Karpas-422 (cell line): Measurements from ENCODE around the gene ZCCHC7. TPM values are rescaled to one million over a fixed set of nuclear protein-coding genes. Genes with fewer than 3 reads are reported as not detected.
A peak's percentile ranks its signal among the peaks of the same experiment; 100 is the strongest.

Experiments used
- DNase-seq: peaks from one replicate; pipeline ENCODE4 v3.0.0-alpha.2; 2015
- H2AFZ ChIP-seq: fragments of 200-600 bp; sonication (generic); 2 replicates; pipeline ENCODE4 v1.6.1; 2014; ENCODE audit warnings: antibody characterized with exemption, low read length, mixed read lengths
- H3K27ac ChIP-seq: fragments of 200-600 bp; sonication (generic); 2 replicates; pipeline ENCODE4 v1.5.1; 2014; ENCODE audit warnings: mild to moderate bottlenecking, low read length, moderate library complexity
- H3K27me3 ChIP-seq: fragments of 200-600 bp; sonication (generic); 2 replicates; pipeline ENCODE4 v1.6.1; 2014; ENCODE audit warnings: low read length, mixed read lengths
- H3K36me3 ChIP-seq: fragments of 200-600 bp; sonication (generic); 2 replicates; pipeline ENCODE4 v1.6.1; 2014; ENCODE audit warnings: low read length, mixed read lengths; ENCODE audit not compliant: insufficient read depth
- H3K4me1 ChIP-seq: fragments of 200-600 bp; sonication (generic); 2 replicates; pipeline ENCODE4 v1.6.1; 2014; ENCODE audit warnings: mild to moderate bottlenecking, low read length, mixed read lengths
- H3K4me2 ChIP-seq: fragments of 200-600 bp; sonication (generic); 2 replicates; pipeline ENCODE4 v1.6.1; 2014; ENCODE audit warnings: low read length, low read depth, mild to moderate bottlenecking; ENCODE audit not compliant: poor library complexity, severe bottlenecking
- H3K4me3 ChIP-seq: fragments of 200-600 bp; sonication (generic); 2 replicates; pipeline ENCODE4 v1.5.1; 2014; ENCODE audit warnings: mild to moderate bottlenecking, antibody characterized with exemption, low read length, mixed read lengths
- H3K79me2 ChIP-seq: fragments of 200-600 bp; sonication (generic); 2 replicates; pipeline ENCODE4 v1.6.1; 2014; ENCODE audit warnings: mild to moderate bottlenecking, low read length, mixed read lengths
- H3K9ac ChIP-seq: fragments of 200-600 bp; sonication (generic); 2 replicates; pipeline ENCODE4 v1.6.0; 2014; ENCODE audit warnings: low read length
- H3K9me2 ChIP-seq: fragments of 200-600 bp; sonication (generic), shearing (Covaris generic); replicated peaks from 2 replicates; pipeline ENCODE4 v1.6.0; 2014; ENCODE audit warnings: mild to moderate bottlenecking, low read length, moderate library complexity; ENCODE audit not compliant: insufficient read depth
- H3K9me3 ChIP-seq: fragments of 300-700, 200-600 bp; sonication (generic); 2 replicates; pipeline ENCODE4 v1.6.1; 2014; ENCODE audit warnings: low read length, mixed read lengths
- H4K20me1 ChIP-seq: fragments of 200-600 bp; sonication (generic); 2 replicates; pipeline ENCODE4 v1.6.1; 2014; ENCODE audit warnings: mild to moderate bottlenecking, antibody characterized with exemption, low read length, low read depth; ENCODE audit not compliant: insufficient read depth
- total RNA-seq: library from RNA; depleted of rRNA; stranded (reverse); fragments of >200 nt; shearing (Covaris generic); gene quantifications from 2 replicates; pipeline ENCODE4 v1.2.3, GENCODE V29; 2014; ENCODE audit warnings: low replicate concordance

The ZCCHC7 gene
- total RNA-seq, 1 experiment from 2014 or later, result 85.1 TPM

DNA sequence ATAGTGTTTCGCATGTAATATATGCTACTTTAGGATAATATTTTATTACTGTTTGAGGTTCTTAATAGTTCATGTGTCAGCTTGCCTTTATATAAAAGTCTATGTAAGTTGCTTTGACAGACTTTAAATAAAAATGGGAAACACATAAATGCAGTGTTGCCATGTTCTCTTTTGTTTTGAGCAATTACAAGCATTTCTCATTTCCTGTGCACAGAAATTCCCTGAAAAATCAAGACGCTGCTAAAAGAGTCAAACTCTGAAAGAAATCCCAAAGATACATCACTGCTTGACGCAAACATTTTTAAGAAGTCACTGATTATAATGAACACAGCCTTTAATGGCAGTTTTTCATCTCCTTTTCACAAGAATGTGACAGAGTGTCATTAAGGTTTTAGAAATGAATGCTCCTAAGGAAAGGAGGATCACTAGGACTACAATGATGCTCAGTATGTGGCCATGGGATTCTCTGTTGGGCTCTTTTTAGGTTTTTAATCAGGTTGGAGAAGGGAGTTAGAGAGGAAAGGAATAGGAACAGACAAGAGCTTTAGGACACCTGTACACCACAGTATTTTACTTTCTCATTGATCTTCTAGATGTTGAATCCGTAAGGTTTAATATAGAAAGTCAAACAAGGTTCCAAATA, 29.4 kb downstream of the ZCCHC7 start:
- no peaks in the 10 kb centered on the region for H3K9me2 ChIP-seq
- no peaks in the 10 kb centered on the region for H4K20me1 ChIP-seq
- H3K27me3 ChIP-seq, result no peaks in the 10 kb centered on the region
- H3K79me2 ChIP-seq, result peaks cover 92% of the 10 kb centered on the region
- H3K9ac ChIP-seq, result no peak overlapping the region
- no peak overlapping the region for H3K4me2 ChIP-seq
- H3K4me1 ChIP-seq, result peaks cover 53% of the 10 kb centered on the region
- no peak for DNase-seq
- H3K27ac ChIP-seq, result peak overlapping the region; percentile 48
- H2AFZ ChIP-seq, result no peak overlapping the region
- H3K9me3 ChIP-seq, result no peaks in the 10 kb centered on the region
- no peak overlapping the region for H3K4me3 ChIP-seq
- H3K36me3 ChIP-seq, result peaks cover 63% of the 10 kb centered on the region

DNA sequence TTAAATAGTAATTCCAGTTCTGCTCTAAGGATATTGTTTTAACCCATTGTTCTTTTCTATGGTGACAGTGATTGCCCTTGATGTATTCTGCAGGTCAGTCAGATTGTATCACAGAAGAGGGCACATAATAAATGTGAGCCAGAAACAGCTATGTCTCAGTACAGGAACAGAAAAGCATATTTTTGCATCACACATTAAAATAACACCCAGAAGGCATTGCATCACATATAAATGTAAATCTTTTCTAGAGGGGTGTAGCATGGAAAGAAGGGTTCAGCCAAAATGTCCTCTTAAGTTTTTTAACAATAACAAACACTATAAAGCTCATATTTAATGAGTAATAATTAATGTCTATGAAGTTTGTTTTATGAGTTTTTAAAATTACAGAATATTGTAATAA, 30.0 kb downstream of the ZCCHC7 start:
- DNase-seq, result peak; percentile 60
- Histone ChIP-seq H3K36me3 (peaks cover 63% of the 10 kb centered on the region), H3K4me2 (no peak overlapping the region), H3K4me1 (peaks cover 47% of the 10 kb centered on the region), H3K27ac (peak overlapping the region; percentile 48), H4K20me1 (no peaks in the 10 kb centered on the region), H3K79me2 (peaks cover 90% of the 10 kb centered on the region), H2AFZ (no peak overlapping the region), H3K9me3 (no peaks in the 10 kb centered on the region), H3K9ac (no peak overlapping the region), H3K27me3 (no peaks in the 10 kb centered on the region), H3K4me3 (no peak overlapping the region), H3K9me2 (no peaks in the 10 kb centered on the region)

GRCh38 chr9:37151812-37152211, 31.4 kb downstream of the ZCCHC7 start:
- Histone ChIP-seq H3K9me3 (no peaks in the 10 kb centered on the region), H2AFZ (no peak overlapping the region), H3K27ac (0 out of 2 replicates have a peak overlapping the region, but pooled peaks have one; percentile 20), H3K4me3 (no peak overlapping the region), H3K9me2 (no peaks in the 10 kb centered on the region), H3K9ac (no peak overlapping the region), H4K20me1 (no peaks in the 10 kb centered on the region), H3K27me3 (no peaks in the 10 kb centered on the region), H3K79me2 (peaks cover 90% of the 10 kb centered on the region), H3K4me1 (peaks cover 46% of the 10 kb centered on the region), H3K36me3 (peaks cover 76% of the 10 kb centered on the region), H3K4me2 (no peak overlapping the region)
- no peak for DNase-seq

- Histone ChIP-seq H3K27me3 (no peaks in the 10 kb centered on the region), H3K9ac (no peak overlapping the region), H3K4me1 (peaks cover 46% of the 10 kb centered on the region), H4K20me1 (no peaks in the 10 kb centered on the region), H3K9me2 (no peaks in the 10 kb centered on the region), H3K4me2 (no peak overlapping the region), H3K27ac (no peak overlapping the region), H3K79me2 (peaks cover 90% of the 10 kb centered on the region), H3K9me3 (no peaks in the 10 kb centered on the region), H2AFZ (no peak overlapping the region), H3K4me3 (no peak overlapping the region), H3K36me3 (peaks cover 78% of the 10 kb centered on the region)
- DNase-seq, result no peak
These were observed 32.0 kb downstream of the ZCCHC7 start for GRCh38 chr9:37152365-37152764.

- H3K79me2 ChIP-seq, result peaks cover 85% of the 10 kb centered on the region
- H3K27ac ChIP-seq, result no peak overlapping the region
- H3K36me3 ChIP-seq, result peaks cover 72% of the 10 kb centered on the region
- no peaks in the 10 kb centered on the region for H3K9me2 ChIP-seq
- H3K9ac ChIP-seq, result no peak overlapping the region
- no peaks in the 10 kb centered on the region for H4K20me1 ChIP-seq
- no peaks in the 10 kb centered on the region for H3K27me3 ChIP-seq
- no peak for DNase-seq
- no peak overlapping the region for H3K4me3 ChIP-seq
- H2AFZ ChIP-seq, result no peak overlapping the region
- peaks cover 36% of the 10 kb centered on the region for H3K4me1 ChIP-seq
- no peaks in the 10 kb centered on the region for H3K9me3 ChIP-seq
- no peak overlapping the region for H3K4me2 ChIP-seq
These were observed 35.2 kb downstream of the ZCCHC7 start for GRCh38 chr9:37155601-37156000.

DNA sequence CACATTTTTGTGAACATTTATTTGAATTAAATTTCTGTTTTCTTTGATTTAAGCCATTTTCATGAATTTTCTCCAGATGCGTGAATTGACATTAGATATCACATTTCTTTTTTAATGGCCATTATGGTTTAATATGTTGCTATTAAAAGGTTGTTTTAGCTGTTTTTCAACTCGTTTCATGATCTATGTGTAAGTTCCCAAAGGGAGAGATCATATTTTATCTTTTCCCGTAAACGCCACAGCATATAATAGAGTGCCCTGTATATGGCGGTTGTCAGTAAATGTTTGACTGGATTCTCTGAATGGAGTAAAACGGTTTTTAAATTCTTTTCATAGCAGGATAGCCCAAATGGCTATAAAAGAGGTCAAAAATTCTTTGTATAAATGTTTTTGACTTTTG, 35.8 kb downstream of the ZCCHC7 start:
- no peak overlapping the region for H2AFZ ChIP-seq
- peaks cover 85% of the 10 kb centered on the region for H3K79me2 ChIP-seq

DNA sequence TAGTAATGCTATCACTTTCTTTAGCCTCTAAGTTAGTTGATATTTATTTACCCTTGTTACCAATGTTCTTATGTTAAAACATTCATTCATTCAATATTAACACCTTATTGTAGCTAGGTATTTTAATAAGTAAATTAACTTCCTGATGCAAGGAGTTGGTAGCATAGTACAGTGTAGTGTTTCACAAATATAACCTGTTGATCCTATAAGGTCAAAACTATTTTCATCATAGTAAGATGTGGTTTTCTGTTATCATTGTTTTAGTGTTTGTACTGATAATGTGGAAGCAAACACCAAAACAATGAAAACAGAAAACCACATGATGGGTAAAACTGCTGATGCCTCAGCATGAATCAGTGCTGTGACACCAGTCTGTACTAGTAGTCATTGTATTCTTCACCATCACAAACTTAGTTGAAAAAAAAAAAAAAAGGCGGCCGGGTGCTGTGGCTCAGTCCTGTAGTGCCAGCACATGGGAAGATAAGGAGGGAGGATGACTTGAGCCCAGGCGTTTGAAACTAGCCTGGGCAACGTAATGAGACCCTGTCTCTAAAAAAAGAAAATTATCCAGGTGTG, 36.5 kb downstream of the ZCCHC7 start:
- Histone ChIP-seq H3K9me3 (no peaks in the 10 kb centered on the region), H3K27ac (peak overlapping the region; percentile 6; the same call in 1 of the 2 replicates), H3K9me2 (no peaks in the 10 kb centered on the region), H3K36me3 (peaks cover 74% of the 10 kb centered on the region), H3K4me1 (peaks cover 40% of the 10 kb centered on the region), H3K79me2 (peaks cover 83% of the 10 kb centered on the region), H2AFZ (no peak overlapping the region), H3K4me3 (no peak overlapping the region), H4K20me1 (no peaks in the 10 kb centered on the region), H3K9ac (no peak overlapping the region), H3K27me3 (no peaks in the 10 kb centered on the region), H3K4me2 (no peak overlapping the region)
- DNase-seq, result no peak

More for the DNA sequence above, 35.8 kb downstream of the ZCCHC7 start:
- Histone ChIP-seq H3K4me2 (no peak overlapping the region), H3K9ac (no peak overlapping the region), H3K36me3 (peaks cover 72% of the 10 kb centered on the region), H3K9me3 (no peaks in the 10 kb centered on the region), H3K27me3 (no peaks in the 10 kb centered on the region), H3K9me2 (no peaks in the 10 kb centered on the region), H4K20me1 (no peaks in the 10 kb centered on the region), H3K27ac (peak overlapping the region; percentile 6; the same call in 1 of the 2 replicates), H3K4me3 (no peak overlapping the region), H3K4me1 (peaks cover 36% of the 10 kb centered on the region)
- no peak for DNase-seq

DNA sequence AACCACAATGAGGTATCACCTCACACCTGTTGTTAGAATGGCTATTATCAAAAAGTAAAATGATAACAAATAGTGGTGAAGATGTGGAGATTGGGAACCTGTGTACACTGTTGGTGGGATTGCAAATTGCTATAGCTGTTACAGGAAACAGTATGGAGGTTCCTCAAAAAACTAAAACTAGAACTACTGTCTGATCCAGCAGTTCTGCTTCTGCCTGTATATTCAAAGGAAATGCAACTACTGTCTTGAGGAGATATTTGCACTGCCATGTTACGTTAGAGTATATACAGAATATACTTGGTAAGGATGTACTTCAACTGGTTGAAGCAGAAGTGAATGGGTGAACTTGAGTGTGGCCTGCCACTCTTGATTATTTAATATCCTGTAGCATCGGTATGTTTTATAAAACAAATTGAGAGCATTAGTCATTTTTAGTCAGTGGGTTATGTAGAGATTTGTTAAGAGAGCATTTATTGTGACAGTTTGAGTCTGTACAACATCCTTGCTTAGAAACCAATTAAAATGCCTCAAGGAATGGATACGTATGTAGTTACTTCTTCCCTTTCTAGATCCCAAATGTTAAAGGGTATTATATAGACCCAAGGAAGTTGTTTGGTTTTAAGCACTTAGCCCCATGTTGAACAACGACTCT, 37.5 kb downstream of the ZCCHC7 start:
- Histone ChIP-seq H3K4me1 (peaks cover 47% of the 10 kb centered on the region), H2AFZ (no peak overlapping the region), H3K4me2 (no peak overlapping the region), H3K27me3 (no peaks in the 10 kb centered on the region), H3K9me2 (no peaks in the 10 kb centered on the region), H3K9ac (no peak overlapping the region), H3K36me3 (peaks cover 65% of the 10 kb centered on the region), H3K4me3 (no peak overlapping the region), H3K27ac (peak overlapping the region; percentile 33; the same call in 1 of the 2 replicates), H3K9me3 (no peaks in the 10 kb centered on the region), H3K79me2 (peaks cover 80% of the 10 kb centered on the region), H4K20me1 (no peaks in the 10 kb centered on the region)
- no peak for DNase-seq
